Type B pancreatic cell (in vitro differentiated cells): ENCODE data around the gene SLC30A1. TPM values are rescaled to one million over a fixed set of nuclear protein-coding genes. Genes with fewer than 3 reads are reported as not detected.
A peak's percentile ranks its signal among the peaks of the same experiment; 100 is the strongest.

Experiments
- DNase-seq: peaks from one replicate; pipeline ENCODE4 v3.0.0; 2021; ENCODE audit warnings: mixed read lengths; ENCODE audit not compliant: unreplicated experiment; ENCODE audit errors: extremely low spot score
- H3K27ac Mint-ChIP-seq: 2 replicates; pipeline ENCODE4 v1.8.0; 2021; ENCODE audit warnings: mild to moderate bottlenecking, mixed read lengths
- H3K27me3 Mint-ChIP-seq: 2 replicates; pipeline ENCODE4 v1.8.0; 2021; ENCODE audit warnings: mixed read lengths
- H3K36me3 Mint-ChIP-seq: 2 replicates; pipeline ENCODE4 v1.8.0; 2021; ENCODE audit warnings: mixed read lengths
- H3K4me1 Mint-ChIP-seq: one replicate; pipeline ENCODE4 v1.8.0; 2021; ENCODE audit warnings: mixed read lengths; ENCODE audit not compliant: unreplicated experiment
- H3K4me3 Mint-ChIP-seq: 2 replicates; pipeline ENCODE4 v1.8.0; 2021; ENCODE audit warnings: mild to moderate bottlenecking, mixed read lengths
- H3K9me3 Mint-ChIP-seq: 2 replicates; pipeline ENCODE4 v1.8.0; 2021; ENCODE audit warnings: mixed read lengths
- CTCF ChIP-seq: fragments of 200-600 bp; sonication (generic); conservative IDR thresholded peaks from 2 replicates; pipeline ENCODE4 v1.5.0; 2021; ENCODE audit warnings: antibody characterized with exemption, mild to moderate bottlenecking
- total RNA-seq: library from RNA; stranded (reverse); gene quantifications from 2 replicates; pipeline ENCODE4 v1.2.1, GENCODE V29; 2021; ENCODE audit warnings: low replicate concordance

SLC30A1 gene
- total RNA-seq, 1 donor from 2014 or later: 21.8 TPM

GRCh38 chr1:211606332-211606913 lies 27.5 kb upstream of the SLC30A1 start:
- H3K27ac Mint-ChIP-seq: no peak overlapping the region

DNA sequence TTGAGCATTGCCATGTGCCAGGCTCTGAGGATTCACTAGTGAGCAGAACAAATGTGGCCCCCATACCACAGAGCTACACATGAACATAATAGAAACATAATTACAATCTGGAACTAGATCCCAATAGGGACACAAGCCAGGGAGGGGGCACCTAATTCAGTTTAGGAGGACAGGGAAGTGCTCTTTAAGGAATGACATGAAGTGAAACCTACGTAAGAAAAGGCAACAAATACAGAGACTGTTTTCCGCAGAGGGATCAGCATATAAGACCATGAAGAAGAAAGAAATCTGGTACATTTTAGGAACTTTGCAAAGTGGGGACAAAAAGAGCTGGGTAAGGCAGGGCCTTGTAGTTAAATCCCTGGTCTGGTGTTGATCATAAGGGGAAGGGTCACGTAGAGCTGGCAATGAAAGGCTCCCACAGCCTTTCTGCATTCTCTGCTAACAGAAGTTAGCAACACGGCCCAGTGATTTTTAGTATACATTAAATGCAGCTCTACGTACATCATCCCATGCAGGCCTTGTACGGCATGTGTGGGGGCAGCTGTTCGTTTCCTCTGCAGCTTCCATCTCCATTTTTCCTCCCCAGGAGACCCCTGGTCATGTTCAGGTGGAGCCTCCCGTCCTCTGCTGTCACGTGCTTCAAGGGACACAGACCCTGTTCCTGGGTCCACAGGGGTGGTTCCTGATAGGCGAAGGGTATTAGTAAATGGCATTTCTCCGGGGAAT lies 26.8 kb upstream of the SLC30A1 start:
- H3K4me1 Mint-ChIP-seq: peaks cover 48% of the 10 kb centered on the region
- no peak for DNase-seq
- no peaks in the 10 kb centered on the region for H3K9me3 Mint-ChIP-seq
- no peak overlapping the region for H3K27ac Mint-ChIP-seq
- no peak for TF ChIP-seq CTCF
- H3K4me3 Mint-ChIP-seq: no peak overlapping the region
- no peaks in the 10 kb centered on the region for H3K27me3 Mint-ChIP-seq
- H3K36me3 Mint-ChIP-seq: no peaks in the 10 kb centered on the region

More at GRCh38 chr1:211606332-211606913, 27.5 kb upstream of the SLC30A1 start:
- H3K4me1 Mint-ChIP-seq: peaks cover 44% of the 10 kb centered on the region
- no peaks in the 10 kb centered on the region for H3K27me3 Mint-ChIP-seq
- no peak for DNase-seq
- no peaks in the 10 kb centered on the region for H3K36me3 Mint-ChIP-seq
- no peak overlapping the region for H3K4me3 Mint-ChIP-seq
- TF ChIP-seq CTCF: no peak
- no peaks in the 10 kb centered on the region for H3K9me3 Mint-ChIP-seq

DNA sequence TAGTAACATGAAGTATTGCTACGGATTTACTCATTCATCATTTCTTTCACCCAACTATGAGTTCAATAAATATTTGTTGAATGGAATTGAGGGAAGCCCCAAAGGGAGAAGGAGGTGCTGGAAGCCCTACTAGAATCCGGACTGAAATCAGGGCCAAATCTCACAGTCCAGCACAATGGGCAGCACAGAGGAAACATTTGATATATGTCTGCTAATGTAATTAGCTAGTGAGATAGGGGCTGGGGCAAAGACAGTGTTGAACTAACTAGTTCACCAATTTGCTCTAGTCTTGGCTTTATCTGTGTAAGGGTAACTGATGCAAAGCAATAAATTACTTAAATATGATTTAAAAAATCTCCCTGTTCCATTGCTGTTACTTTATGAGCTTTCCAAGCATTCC lies 26.1 kb upstream of the SLC30A1 start:
- H3K27ac Mint-ChIP-seq: peak overlapping the region; percentile 62
- H3K27me3 Mint-ChIP-seq: no peaks in the 10 kb centered on the region
- H3K4me1 Mint-ChIP-seq: peaks cover 48% of the 10 kb centered on the region

GRCh38 chr1:211604548-211604947 lies 25.6 kb upstream of the SLC30A1 start:
- TF ChIP-seq CTCF: no peak
- H3K9me3 Mint-ChIP-seq: no peaks in the 10 kb centered on the region
- no peaks in the 10 kb centered on the region for H3K36me3 Mint-ChIP-seq
- peak overlapping the region; percentile 62 for H3K27ac Mint-ChIP-seq
- peaks cover 44% of the 10 kb centered on the region for H3K4me1 Mint-ChIP-seq
- H3K4me3 Mint-ChIP-seq: no peak overlapping the region
- no peak for DNase-seq
- H3K27me3 Mint-ChIP-seq: no peaks in the 10 kb centered on the region

More for the DNA sequence above, 26.1 kb upstream of the SLC30A1 start:
- DNase-seq: no peak
- no peaks in the 10 kb centered on the region for H3K9me3 Mint-ChIP-seq
- no peak overlapping the region for H3K4me3 Mint-ChIP-seq
- H3K36me3 Mint-ChIP-seq: no peaks in the 10 kb centered on the region
- no peak for TF ChIP-seq CTCF

DNA sequence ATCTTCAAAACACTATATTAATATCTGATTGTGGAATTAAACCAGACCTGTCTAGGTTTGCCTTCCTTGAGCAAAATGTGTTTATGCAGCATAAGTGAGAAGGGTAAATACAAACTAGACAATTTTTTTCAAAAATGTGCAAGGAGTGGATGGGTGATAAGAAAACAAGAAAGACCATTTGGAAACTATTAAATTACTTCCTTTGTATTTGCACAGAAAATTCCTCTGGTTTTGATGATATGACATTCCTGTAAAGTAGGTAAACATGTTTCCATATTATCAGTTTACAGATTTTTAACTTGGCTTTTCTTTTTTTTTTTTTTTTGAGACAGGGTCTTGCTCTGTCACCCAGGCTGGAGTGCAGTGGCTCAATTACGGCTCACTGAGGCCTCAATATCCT lies 24.8 kb upstream of the SLC30A1 start:
- H3K4me3 Mint-ChIP-seq: no peak overlapping the region
- TF ChIP-seq CTCF: no peak
- no peaks in the 10 kb centered on the region for H3K36me3 Mint-ChIP-seq
- H3K27me3 Mint-ChIP-seq: no peaks in the 10 kb centered on the region
- peaks cover 5% of the 10 kb centered on the region for H3K9me3 Mint-ChIP-seq
- DNase-seq: no peak
- peaks cover 43% of the 10 kb centered on the region for H3K4me1 Mint-ChIP-seq
- H3K27ac Mint-ChIP-seq: peak overlapping the region; percentile 90
